PC-3 (cell line): ENCODE data around the gene COL2A1.

Experiments
- EZH2 ChIP-seq: fragments of 300-600 bp; sonication (generic); IDR thresholded peaks from one replicate; pipeline ENCODE4 v1.6.1; 2017; ENCODE audit warnings: antibody characterized with exemption, mild to moderate bottlenecking, low read length; ENCODE audit not compliant: unreplicated experiment
- EZH2phosphoT487 ChIP-seq: fragments of 300-600 bp; sonication (generic); IDR thresholded peaks from 2 replicates; pipeline ENCODE4 v1.6.1; 2018; ENCODE audit warnings: mild to moderate bottlenecking, antibody characterized with exemption, low read length, borderline replicate concordance
- TF ChIP-seq, protein P1 (sequence below): fragments of 300-600 bp; sonication (generic); conservative IDR thresholded peaks from 2 replicates; pipeline ENCODE4 v1.5.1; 2017; ENCODE audit warnings: antibody characterized with exemption, low read depth, mild to moderate bottlenecking, low read length

DNA sequence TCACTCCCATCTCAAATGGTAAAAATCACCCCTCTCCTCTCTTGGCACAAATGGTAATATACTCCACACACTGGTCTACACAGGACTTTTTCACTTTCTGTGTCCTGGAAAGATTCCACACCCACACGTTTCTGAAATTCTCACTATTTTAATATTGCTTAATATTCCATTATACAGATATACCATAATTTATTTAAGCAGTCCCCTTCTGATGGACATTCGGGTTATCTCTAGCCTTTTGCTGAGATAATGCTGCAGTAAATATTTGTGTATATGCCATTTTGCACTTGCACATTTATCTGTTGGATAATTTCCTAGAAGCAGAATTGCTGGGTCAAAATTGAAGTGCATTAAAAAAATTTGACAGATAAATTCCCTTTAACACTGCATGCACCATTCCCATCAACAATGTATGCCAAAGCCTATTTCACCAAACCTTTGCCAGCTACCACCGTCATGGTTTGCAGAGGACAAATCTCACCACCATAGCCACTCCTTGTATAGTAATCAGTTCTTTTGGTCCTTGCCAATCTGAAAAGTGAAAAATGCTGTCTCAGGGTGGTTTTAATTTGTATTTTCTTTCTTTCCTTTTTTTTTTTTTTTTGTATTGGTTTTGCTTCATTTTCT lies 15.5 kb upstream of the COL2A1 start:
- TF ChIP-seq, protein P1, sequence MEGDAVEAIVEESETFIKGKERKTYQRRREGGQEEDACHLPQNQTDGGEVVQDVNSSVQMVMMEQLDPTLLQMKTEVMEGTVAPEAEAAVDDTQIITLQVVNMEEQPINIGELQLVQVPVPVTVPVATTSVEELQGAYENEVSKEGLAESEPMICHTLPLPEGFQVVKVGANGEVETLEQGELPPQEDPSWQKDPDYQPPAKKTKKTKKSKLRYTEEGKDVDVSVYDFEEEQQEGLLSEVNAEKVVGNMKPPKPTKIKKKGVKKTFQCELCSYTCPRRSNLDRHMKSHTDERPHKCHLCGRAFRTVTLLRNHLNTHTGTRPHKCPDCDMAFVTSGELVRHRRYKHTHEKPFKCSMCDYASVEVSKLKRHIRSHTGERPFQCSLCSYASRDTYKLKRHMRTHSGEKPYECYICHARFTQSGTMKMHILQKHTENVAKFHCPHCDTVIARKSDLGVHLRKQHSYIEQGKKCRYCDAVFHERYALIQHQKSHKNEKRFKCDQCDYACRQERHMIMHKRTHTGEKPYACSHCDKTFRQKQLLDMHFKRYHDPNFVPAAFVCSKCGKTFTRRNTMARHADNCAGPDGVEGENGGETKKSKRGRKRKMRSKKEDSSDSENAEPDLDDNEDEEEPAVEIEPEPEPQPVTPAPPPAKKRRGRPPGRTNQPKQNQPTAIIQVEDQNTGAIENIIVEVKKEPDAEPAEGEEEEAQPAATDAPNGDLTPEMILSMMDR = no peak
- no peak for TF ChIP-seq EZH2
- TF ChIP-seq EZH2phosphoT487 = no peak
